GM08714 (cell line): ENCODE measurements around the gene KIF13A.

Experiments
- H3K4me3 ChIP-seq: fragments of 200-500 bp; sonication (Bioruptor generic); 2 replicates; pipeline ENCODE4 v1.5.1; 2014; ENCODE audit warnings: mild to moderate bottlenecking, low read length, inconsistent platforms
- ZNF274 ChIP-seq: IDR thresholded peaks from 2 replicates; pipeline ENCODE4 v1.6.1; 2012; ENCODE audit warnings: mild to moderate bottlenecking, low read depth, low read length

KIF13A gene

GRCh38 chr6:17940151-17940792 lies 47.2 kb downstream of the KIF13A start:
- TF ChIP-seq ZNF274 = no peak
- no peak overlapping the region for H3K4me3 ChIP-seq

DNA sequence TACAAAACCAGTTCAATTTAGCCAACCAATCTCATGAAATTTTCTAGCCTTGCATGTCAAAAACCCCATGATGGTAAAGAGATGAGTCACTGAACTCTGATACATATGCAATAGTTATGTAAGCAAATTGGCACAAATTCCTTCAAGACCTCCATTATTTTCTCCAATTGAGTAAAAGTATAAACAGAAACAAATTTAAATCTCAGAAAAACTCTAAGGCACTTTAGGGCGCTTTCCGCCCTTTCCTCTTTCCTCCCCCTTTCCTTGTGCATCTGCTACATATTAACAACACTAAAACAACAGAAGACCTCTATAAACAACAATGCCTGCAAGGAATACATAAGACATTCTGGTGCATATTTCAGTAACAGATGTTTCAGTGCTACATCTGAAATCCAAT lies 48.5 kb downstream of the KIF13A start:
- no peak for TF ChIP-seq ZNF274
- H3K4me3 ChIP-seq = no peak overlapping the region

- no peak for TF ChIP-seq ZNF274
- no peak overlapping the region for H3K4me3 ChIP-seq
Measured at GRCh38 chr6:17935188-17936149, 52.0 kb downstream of the KIF13A start.

- no peak for TF ChIP-seq ZNF274
Measured at GRCh38 chr6:17933716-17934115, 53.7 kb downstream of the KIF13A start.

DNA sequence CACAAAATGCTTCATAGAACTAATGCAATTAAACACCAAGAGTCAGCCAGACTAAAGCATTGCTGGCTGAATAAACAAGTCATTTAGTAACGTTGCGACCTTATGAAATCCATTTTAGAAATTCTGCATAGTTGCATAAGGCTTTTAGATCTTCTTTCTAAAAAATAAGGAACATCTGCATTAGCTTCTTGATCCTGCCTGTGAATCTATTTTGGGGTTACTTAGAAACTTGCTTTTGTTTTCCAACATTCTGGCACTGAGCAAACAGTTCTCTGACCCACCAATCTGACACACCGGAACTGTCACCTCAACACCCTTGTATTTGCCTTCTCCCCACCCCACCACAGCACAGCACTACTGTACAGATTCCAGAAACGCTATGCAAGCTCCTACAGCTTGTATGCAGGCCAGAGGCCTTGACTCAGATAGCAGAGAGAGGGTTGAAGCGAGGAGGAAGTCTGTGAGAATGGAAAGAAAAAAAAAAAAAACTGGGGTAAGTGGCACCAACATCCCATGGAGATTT lies 55.0 kb downstream of the KIF13A start:
- no peak for TF ChIP-seq ZNF274
- H3K4me3 ChIP-seq = no peak overlapping the region

More at GRCh38 chr6:17933716-17934115, 53.7 kb downstream of the KIF13A start:
- H3K4me3 ChIP-seq = no peak overlapping the region

DNA sequence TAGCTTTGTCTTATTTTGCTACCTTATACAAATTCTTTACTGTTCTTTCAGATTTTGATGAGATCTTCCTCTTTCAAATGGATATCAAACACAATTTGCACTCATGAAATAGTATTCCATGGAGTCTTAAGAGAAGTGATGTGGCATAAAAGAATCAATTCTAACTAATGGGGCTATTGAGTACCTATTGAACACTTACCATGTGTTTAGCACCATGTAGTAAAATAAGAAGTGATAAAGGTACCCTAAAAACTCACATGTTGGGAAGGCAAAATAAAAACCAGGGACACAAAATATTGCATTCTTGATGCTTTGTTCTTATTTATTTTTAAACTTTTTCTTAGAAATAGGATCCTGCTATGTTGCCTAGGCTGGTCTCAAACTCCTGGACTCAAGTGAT lies 56.2 kb downstream of the KIF13A start:
- no peak overlapping the region for H3K4me3 ChIP-seq
- TF ChIP-seq ZNF274 = no peak

DNA sequence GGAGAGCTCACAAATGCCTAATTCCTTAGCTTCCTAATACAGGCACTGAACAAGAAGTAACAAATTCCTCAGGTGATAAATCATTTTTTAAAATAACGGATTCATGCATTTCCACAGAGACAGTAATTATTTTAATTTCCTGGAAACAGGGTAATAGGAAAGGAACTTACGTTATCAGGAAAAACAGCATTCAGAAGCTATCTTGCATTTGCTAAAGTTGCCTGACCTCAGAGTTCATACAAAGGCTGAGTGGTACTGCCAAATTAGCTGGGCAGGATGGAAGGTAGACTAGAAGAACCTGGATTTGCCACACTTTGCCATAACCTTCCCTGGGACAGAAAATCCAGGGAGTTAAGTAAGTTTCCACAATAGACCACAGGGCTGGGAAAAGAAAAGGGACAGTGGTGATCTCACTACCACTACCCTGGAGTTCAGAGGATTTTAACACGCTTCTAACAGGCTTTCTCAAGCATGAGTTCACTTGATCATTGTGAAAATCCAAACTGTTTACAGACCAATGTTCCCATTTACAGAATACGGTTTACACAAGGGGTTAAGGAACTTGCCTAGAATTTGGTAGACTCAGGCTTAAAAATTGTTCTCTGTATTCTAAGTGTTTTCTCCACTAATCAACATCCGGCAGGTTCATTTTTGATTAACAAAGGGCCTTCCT lies 57.0 kb downstream of the KIF13A start:
- H3K4me3 ChIP-seq = no peak overlapping the region
- no peak for TF ChIP-seq ZNF274

- no peak for TF ChIP-seq ZNF274
- no peak overlapping the region for H3K4me3 ChIP-seq
Measured at GRCh38 chr6:17928514-17929430, 58.7 kb downstream of the KIF13A start.

DNA sequence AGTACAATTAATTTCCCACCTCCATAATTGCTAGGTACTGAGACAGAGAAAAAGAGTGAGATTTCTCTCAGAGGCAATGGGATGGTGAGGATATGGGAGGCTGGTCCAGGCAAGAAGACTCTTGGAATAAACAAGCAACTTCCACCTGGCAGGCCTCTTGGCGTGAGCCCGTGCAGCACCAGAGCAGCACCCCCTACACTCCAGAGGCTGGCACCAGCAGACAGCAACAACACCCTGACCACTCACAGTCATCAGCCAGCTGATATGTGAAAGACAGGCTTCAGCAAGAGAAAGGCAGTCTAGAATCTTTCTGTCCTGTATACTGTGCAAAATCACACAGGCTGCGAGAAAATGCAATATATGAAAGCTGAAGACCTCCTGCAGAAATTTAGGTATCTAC lies 59.7 kb downstream of the KIF13A start:
- H3K4me3 ChIP-seq = no peak overlapping the region
- TF ChIP-seq ZNF274 = no peak

- no peak for TF ChIP-seq ZNF274
Measured at GRCh38 chr6:17923401-17923863, 64.0 kb downstream of the KIF13A start.

DNA sequence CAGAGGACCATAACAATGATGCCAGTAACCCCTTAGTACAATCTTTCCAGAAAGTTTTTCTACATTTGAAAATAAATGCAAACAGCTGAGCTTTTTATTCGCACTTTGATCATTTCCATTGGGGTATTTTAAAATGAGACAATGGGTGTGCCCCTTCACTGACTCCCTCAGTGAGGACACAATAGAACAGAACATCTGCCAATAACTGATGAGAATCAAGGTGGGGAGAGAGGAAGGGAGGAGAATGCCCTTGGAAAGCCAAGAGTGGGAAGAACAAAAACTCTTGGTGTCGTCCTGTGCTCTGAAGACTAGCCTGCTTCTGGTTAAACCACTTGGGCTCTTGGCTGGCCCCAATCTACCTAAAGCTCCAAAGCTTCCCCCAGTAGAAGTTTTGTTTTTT lies 66.0 kb downstream of the KIF13A start:
- TF ChIP-seq ZNF274 = no peak
- H3K4me3 ChIP-seq = no peak overlapping the region

More at GRCh38 chr6:17923401-17923863, 64.0 kb downstream of the KIF13A start:
- H3K4me3 ChIP-seq = no peak overlapping the region

DNA sequence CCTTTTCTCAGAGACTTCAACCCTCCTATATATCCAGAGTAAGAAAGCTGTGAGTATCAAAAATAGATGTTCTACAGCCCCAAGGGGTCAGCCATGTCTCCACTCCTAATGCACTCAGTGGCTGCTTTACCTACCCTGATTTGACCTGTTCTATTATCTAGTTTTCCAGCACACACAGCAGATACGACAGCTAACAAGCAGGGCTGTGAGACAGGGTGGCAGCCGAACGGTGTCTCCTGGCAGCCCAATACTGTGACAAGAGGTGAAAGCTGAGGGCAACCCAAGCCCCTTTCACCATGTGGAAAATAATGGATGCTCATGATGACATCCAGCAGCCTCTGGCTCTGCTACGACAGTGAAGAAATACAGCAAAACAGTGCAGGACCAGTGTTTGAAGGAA lies 67.9 kb downstream of the KIF13A start:
- no peak overlapping the region for H3K4me3 ChIP-seq
- TF ChIP-seq ZNF274 = no peak
